D341Med (cell line): ENCODE results near the gene MYO1D.

ENCODE experiments used
- DNase-seq: peaks from one replicate; pipeline ENCODE4 v3.0.0; 2012; ENCODE audit warnings: low spot score

The MYO1D gene

GRCh38 chr17:32488177-32488542 is 388.8 kb downstream of the MYO1D start:
- DNase-seq, result no peak

DNA sequence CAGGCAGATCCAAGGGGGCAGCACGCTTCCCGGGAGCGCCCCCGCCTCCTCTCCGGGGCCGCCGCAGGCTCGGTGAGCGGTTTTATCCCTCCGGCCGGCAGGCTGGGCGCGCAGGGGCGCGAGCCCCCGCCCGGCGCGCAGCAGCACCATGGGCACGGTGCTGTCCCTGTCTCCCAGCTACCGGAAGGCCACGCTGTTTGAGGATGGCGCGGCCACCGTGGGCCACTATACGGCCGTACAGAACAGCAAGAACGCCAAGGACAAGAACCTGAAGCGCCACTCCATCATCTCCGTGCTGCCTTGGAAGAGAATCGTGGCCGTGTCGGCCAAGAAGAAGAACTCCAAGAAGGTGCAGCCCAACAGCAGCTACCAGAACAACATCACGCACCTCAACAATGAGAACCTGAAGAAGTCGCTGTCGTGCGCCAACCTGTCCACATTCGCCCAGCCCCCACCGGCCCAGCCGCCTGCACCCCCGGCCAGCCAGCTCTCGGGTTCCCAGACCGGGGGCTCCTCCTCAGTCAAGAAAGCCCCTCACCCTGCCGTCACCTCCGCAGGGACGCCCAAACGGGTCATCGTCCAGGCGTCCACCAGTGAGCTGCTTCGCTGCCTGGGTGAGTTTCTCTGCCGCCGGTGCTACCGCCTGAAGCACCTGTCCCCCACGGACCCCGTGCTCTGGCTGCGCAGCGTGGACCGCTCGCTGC is 389.3 kb downstream of the MYO1D start:
- DNase-seq, result no peak

DNA sequence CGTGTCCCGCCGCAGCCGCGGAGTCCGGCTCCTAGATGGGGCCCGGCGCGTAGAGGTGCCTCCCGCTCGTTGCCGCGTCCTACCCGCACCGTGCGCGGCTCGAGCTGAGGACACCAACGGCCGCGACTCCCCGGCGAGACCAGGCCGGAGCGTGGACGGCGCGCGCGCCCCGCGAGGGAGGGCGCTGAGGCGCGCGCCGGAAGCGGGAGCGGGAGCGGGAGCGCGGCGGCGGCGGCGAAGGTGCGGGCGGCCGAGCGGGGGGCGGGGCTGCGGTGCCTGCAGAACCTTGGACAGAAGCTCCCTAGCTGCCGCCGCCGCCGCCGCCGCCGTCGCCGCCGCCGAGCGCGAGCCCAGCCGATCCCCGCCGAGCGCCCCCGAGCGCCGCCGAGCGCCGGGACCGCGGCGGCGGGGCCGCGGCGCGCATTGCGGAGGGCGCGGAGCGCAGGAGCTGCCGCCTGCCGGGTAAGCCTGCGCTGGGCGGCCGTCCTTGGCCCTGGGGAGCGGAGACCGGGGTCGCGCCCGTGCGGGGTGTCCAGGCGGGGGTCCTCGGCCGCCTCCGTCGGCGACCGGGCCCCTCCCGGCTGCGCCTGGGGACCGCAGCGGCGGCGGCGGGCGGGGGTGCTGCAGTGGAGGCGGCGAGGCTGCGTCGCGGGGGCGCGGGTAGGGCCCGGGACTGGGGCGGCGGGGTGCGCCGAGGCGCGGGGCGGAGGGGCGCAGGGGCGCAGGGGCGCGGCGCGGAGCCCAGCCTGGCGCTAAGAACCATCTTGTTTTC is 390.0 kb downstream of the MYO1D start, which contains the start of gene CDK5R1:
TSS of gene CDK5R1 (plus strand) at position 293 of the 772 bp plus-strand sequence. CDS start 628 bp downstream, outside the sequence.
- DNase-seq, result peak; percentile 94

- peak; percentile 99 for DNase-seq
Measured at GRCh38 chr17:32486111-32486700, 390.7 kb downstream of the MYO1D start.

DNA sequence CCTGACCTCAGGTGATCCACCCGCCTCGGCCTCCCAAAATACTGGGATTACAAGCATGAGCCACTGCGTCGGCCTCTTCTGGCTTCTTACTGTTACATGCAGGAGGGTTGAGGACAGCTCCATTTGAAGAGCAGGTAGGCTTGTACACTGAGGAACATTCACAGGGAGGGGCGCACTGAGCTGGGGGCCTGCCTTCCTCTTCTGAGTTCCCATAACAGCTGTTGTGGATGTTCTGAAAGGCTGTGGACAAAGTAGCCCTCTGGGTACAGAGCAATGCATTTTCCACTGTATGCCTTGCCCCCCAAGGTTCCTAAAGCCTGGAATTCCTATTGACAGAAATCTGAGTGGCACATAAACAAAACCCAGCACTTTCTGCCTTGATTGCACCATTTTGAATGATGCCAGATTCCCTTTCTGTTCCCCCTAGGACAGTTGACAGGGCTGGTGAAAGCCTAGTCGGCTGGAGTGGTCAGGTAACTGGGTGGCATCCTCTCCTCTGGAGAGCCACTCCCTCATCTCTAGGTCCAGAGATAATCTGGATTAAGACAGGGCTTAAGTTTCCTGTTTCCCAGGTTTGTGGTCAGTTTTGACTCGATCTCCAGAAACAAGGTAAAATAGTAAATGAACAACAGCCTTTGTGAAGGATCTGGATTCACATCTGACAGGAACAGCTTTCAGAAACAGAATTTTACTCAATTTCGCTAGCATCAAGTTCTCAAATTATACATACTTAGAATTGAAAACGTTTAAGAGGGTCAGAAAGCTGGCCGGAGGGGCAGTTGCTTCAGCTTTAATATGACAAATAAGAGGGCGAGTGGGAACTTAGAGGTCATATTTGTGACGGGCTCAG is 391.4 kb downstream of the MYO1D start:
- DNase-seq, result peak; percentile 17

DNA sequence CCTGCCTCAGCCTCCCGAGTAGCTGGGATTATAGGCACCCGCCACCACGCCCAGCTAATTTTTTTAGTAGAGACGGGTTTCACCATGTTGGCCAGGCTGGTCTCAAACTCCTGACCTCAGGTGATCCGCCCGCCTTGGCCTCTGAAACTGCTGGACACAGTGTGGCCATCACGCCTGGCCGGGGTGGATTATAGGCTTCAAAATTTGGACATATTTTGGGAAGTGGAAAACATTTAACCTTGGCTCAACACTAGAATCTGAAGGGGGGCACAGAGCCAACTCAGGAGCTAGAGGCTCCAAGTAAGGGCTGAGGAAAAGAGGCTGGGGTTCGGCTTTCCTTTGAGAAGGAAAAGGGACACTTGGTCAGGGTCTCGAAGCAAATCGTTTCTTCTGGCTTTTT is 392.3 kb downstream of the MYO1D start:
- no peak for DNase-seq

DNA sequence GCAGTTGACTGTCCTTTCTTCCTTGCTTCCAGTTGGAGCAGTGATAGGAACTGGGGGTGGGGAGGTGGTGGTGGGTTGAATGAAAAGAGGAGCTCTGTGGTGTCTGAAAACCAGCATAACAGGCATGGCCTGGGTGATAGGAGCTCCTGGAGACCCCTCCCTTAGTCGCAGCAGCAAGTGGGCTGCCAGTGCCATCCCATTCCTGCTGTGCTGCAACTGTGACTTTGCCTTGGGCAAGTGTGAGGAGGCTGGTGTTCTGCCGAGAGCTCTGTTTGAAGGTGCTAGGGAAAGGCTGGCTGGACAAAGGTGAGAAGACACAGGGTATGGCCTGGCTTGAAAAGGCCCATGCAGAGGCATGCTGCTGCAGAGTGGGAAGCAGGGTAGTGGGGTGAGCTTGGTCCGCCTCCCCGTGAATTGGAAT is 392.9 kb downstream of the MYO1D start:
- DNase-seq, result no peak

GRCh38 chr17:32483451-32484019 is 393.4 kb downstream of the MYO1D start:
- peak; percentile 87 for DNase-seq

- DNase-seq, result no peak
Measured at GRCh38 chr17:32482568-32483320, 394.2 kb downstream of the MYO1D start.

DNA sequence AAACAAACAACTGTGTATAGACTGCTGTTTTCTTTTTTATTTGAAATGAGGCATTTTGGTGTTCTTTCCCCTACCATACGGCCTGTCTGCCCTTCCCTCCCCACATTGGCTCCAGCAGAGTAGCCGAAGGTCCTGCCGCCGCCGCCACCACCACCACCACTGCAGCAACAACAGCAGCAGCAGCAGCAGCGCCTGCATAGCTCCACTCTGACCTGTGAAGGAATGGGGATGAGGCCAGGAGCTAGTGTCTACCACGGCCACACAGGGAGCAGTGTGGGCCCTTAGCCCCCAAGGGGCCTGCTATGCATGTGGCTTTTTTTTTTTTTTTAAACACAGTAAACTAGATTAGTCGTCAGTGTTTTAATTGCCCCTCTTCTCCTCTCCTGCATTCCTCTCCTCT is 395.7 kb downstream of the MYO1D start:
- DNase-seq, result no peak

DNA sequence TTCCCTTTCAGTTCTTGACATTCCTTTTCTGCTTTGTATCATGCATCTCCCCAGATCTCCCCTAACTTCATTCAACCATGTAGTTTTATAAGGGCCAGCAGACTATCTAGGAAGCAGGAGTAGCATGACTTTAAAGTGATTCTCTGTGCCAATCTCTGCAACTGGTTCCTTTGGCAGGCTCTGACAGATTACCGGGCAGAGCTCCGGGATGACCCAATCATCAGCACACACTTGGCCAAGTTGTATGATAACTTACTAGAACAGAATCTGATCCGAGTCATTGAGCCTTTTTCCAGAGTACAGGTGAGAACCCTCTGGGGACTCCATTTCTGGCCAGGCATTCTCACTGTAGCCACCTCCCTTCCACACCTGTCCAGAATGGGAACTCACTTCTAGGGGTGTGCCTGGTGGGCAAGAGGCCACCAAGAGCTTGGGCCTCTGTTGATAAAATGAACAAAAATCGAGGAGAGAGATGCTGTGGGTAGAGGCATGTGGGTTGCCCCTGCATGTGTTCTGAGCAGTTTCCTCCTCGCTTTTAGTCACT is 397.8 kb downstream of the MYO1D start:
- DNase-seq, result no peak

DNA sequence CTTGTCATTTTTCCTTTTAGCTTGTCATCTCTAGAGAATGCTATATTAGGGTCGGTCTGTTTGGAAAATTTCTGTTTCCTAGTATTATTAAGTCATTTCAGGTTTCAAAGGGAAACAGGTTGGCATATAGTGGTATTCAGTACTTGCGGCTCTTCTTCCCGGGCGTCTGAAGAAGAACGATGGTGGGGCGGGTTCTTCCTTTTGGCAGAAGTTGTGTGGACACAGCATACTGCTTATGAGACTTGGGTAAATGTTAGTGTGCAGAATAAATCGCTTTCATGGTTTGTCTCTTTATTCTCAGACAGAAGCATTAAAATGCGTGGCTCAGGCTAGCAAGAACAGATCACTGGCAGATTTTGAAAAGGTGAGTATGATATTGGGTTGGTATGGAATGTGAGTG is 399.7 kb downstream of the MYO1D start:
- DNase-seq, result no peak

DNA sequence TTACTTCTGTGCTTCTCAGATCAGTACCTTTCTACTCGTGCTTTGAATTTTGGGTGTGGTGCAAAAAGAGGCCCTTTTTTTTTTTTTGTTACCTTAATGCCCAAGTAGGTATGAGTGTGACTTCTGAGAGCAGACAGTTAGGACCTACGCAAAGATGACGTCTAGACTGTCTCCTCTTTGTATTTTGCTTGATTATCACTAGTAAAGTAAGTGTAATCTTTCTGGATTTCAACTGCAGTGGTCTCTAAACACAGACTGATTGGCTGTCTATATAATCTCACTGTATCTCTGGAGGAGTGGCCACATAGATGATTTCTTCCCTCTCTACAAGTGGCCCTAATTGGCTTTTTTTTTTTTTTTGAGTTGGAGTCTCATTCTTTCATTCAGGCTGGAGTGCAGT is 401.7 kb downstream of the MYO1D start:
- DNase-seq, result no peak

DNA sequence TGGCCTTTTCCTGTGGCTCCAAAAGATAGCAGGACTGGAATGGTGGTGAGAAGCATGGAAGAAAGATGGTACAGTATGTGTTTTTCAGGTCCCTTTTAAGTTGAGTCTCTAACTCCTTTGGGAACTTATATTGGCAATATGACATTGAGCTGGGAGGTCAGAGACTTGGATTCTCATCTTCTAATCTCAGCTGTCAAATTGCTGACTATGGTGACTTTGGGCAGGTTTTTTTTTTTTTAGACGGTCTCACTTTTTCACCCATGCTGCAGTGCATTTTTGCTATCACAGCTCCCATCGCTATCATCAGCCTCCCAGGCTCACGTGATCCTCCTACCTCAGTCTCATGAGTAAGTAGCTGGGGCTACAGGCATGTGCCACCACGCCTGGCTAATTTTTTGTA is 405.3 kb downstream of the MYO1D start:
- DNase-seq, result no peak

DNA sequence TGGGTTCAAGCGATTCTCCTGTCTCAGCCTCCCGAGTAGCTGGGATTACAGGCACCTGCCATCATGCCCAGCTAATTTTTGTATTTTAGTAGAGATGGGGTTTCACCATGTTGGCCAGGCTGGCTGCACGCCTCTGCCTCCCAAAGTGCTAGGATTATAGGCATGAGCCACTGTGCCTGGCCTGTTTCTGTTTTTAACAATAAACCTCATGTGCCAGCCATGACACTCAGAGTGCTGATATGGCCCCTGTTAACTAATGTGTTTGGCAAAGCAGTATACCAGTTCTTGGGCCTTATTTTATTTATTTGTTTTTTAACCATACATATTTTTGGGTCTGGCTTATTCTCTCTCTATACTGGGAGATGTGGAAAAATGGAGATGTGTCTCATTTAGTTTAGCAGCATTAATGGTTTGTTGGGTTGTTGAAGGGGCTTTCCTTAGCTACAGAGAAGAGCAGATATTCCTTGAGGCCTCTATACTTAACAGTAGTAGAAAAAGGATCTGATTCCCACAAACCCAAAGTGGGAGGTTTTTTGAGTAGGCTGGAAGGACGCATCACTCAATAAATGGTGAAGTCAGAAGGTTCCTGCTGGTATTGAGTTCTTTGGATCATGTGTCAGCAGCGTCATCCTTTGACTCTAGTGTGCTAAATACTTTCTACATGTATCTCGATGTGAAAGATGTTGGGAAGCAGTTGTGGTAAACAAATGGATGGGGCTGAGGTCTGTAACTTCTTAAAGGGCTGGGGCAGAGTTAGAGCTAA is 406.3 kb downstream of the MYO1D start:
- no peak for DNase-seq

GRCh38 chr17:32467949-32468348 is 409.0 kb downstream of the MYO1D start:
- no peak for DNase-seq

GRCh38 chr17:32464374-32464773 is 412.6 kb downstream of the MYO1D start:
- no peak for DNase-seq

- no peak for DNase-seq
Measured at GRCh38 chr17:32463304-32463703, 413.6 kb downstream of the MYO1D start.

DNA sequence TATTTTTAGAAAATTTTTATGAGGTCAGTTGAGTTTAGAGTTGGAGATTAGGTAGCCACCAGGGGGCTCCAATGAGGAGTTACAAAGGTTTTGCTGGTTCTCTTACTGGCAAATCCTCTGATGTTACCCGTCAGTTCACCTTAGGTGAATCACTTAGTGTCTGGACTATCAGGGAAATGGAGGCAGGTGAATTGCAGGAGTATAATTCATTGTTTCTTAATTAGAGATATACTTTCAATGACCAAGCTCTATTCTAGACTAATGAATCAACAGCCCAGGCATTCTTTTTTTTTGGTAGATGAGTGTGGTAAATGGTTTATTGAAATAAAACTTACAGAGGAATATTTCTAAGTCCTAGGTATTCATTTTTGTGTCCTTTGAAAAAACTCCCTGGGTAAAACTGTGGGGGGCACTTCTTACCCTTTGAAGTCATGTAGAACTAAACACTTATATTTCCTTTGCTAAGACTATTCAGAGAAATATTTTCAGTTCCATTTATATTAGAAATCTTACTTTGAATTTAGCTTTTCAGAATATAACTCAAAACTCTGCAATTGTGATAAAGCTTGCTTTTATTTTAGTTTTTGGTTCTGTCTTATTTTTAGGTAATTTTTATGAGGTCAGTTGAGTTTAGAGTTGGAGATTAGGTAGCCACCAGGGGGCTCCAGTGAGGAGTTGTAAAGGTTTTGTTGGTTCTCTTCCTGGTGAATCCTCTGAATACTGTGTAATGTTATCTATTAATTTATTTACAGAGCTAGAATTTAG is 414.9 kb downstream of the MYO1D start:
- peak; percentile 64 for DNase-seq
